Activated T-cell treated with anti-CD3 and anti-CD28 coated beads, Interleukin-2, amount 50 U/mL, for 4 hours (primary cell): ENCODE measurements around the gene CDRT4. TPM values are rescaled to one million over a fixed set of nuclear protein-coding genes. Genes with fewer than 3 reads are reported as not detected.
A peak's percentile ranks its signal among the peaks of the same experiment; 100 is the strongest.

Source experiments
- ATAC-seq, 2 donors: fragments of 200-7000 bp; cut with Tn5 transposase; one replicate each; pipeline ENCODE4 v1.10.0; 2021
- DNase-seq: peaks from one replicate; pipeline ENCODE4 v3.0.0-alpha.2; 2020
- H3K27me3 Mint-ChIP-seq: one replicate; pipeline ENCODE4 v1.8.0; 2021; ENCODE audit warnings: low read depth, mixed read lengths
- H3K36me3 Mint-ChIP-seq: one replicate; pipeline ENCODE4 v1.8.0; 2022; ENCODE audit warnings: mixed read lengths; ENCODE audit not compliant: insufficient read depth
- H3K4me1 Mint-ChIP-seq: one replicate; pipeline ENCODE4 v1.8.0; 2021; ENCODE audit warnings: low read depth, mixed read lengths
- H3K4me3 Mint-ChIP-seq: one replicate; pipeline ENCODE4 v1.8.0; 2021; ENCODE audit warnings: mild to moderate bottlenecking, moderate library complexity, mixed read lengths
- H3K9me3 Mint-ChIP-seq: one replicate; pipeline ENCODE4 v1.8.0; 2021; ENCODE audit warnings: mixed read lengths
- total RNA-seq, 3 donors: library from RNA; stranded (reverse); gene quantifications; one replicate each; pipeline ENCODE4 v1.2.1, GENCODE V29; 2021

CDRT4 gene
- total RNA-seq, 3 donors from 2014 or later: 0.54 to 1.1 (median 0.63) TPM

DNA sequence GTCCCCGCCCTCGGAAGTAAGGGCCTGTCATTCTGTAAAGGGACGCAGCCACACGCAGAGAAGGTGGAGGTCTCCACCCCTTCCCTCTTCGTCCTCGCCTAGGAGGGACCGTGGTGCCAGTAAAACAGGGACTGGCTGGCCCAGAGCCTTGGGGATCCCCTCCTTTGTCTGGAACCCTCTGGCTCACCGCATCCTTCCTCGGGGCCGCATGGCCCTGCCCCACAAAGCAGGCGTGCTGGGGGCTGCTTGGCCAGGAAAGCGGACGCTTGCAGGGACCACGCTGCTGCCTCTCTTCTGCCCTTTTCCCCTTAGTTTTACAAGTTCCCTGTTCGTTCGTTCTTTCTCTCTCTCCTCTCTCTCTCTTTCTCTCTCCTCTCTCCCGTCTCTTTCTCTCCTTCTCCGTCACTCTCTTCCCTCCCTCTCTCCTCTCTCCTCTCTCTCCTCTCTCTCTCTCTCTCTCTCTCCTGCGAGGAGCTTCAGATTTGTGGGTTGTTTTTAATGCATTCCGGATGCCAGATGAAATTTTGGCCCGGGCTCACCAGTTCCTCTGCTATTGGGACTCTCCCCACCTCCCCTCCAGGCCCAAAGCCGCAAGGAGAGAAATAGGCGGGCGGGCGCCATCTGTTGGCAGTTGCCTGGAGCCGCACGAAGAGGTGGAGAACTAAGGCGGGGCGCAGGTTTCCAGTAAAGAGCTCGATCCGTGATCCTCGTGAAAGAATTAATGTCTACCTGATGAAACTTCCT lies 35.1 kb upstream of the CDRT4 start:
- Mint-ChIP-seq H3K4me1 (peaks cover 6% of the 10 kb centered on the region), H3K36me3 (peaks cover 16% of the 10 kb centered on the region), H3K9me3 (no peaks in the 10 kb centered on the region), H3K4me3 (no peak overlapping the region), H3K27me3 (no peaks in the 10 kb centered on the region)
- DNase-seq (peak; percentile 45), ATAC-seq (peak; percentile 93 to 97)

DNA sequence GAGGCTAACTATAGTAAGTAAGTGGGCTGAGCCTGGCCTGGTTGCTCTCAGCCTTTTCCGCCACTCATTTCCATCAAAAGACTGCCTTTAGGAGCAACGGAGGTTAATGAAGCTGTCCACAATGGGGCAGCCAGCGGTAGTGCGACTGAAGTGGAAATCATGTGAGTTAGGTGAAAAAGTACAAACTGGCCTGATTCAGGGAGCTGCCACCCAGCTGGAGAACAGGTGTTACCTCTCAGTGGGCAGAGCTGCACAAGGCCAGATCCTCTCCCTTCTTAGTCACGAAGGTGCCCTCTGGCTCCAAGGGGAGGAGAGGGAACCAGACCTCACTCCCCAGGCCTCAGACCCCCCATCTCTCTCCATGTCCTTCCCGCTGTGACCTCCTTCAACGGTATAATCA lies 34.4 kb upstream of the CDRT4 start:
- H3K9me3 Mint-ChIP-seq: no peaks in the 10 kb centered on the region
- no peak overlapping the region for H3K4me3 Mint-ChIP-seq
- peaks cover 6% of the 10 kb centered on the region for H3K4me1 Mint-ChIP-seq
- ATAC-seq (no peak), DNase-seq (no peak)
- no peaks in the 10 kb centered on the region for H3K27me3 Mint-ChIP-seq
- peaks cover 20% of the 10 kb centered on the region for H3K36me3 Mint-ChIP-seq

DNA sequence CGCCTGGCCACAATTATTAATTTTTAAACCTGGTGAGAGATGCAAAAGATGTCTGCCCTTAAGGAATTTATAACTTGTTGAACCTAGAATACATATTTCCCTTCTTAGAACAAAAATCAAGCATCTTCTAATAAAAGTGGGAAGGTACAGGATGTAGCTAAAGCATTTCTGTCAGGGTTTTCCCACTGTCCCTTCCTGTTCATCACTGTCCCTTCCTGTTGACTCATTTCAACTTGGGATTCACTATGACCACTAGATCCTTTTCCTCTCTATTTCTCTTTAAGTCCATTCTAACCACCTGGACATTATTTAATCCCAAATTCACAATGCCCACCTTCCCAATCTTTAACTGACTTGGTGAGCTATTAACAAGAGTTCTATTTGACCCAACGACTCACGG lies 33.9 kb upstream of the CDRT4 start:
- no peak overlapping the region for H3K4me3 Mint-ChIP-seq
- DNase-seq (no peak), ATAC-seq (no peak)
- peaks cover 22% of the 10 kb centered on the region for H3K36me3 Mint-ChIP-seq
- H3K4me1 Mint-ChIP-seq: peaks cover 6% of the 10 kb centered on the region
- no peaks in the 10 kb centered on the region for H3K9me3 Mint-ChIP-seq
- no peaks in the 10 kb centered on the region for H3K27me3 Mint-ChIP-seq

DNA sequence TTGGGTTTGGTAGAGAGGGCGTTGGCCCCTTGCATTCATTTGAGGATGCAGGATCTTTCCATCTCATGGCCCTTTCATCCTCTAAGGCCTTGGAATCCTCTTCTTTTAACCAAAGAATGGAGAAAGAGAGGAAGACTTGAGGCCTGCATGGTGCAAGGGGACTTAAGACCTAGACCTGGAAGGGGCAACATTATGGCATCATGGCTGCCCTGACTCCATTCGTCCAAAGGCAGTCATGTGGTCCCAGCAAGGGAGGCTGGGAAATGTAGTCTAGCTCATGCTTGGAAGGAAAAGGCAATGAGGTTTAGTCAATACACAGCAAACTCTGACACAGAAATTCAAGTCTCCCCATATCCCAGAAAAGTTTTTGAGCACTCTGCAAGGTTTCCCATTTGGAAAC lies 30.7 kb upstream of the CDRT4 start:
- H3K36me3 Mint-ChIP-seq: peaks cover 30% of the 10 kb centered on the region
- ATAC-seq (no peak), DNase-seq (no peak)
- H3K27me3 Mint-ChIP-seq: no peaks in the 10 kb centered on the region
- H3K4me1 Mint-ChIP-seq: peaks cover 5% of the 10 kb centered on the region
- no peak overlapping the region for H3K4me3 Mint-ChIP-seq
- H3K9me3 Mint-ChIP-seq: no peaks in the 10 kb centered on the region

DNA sequence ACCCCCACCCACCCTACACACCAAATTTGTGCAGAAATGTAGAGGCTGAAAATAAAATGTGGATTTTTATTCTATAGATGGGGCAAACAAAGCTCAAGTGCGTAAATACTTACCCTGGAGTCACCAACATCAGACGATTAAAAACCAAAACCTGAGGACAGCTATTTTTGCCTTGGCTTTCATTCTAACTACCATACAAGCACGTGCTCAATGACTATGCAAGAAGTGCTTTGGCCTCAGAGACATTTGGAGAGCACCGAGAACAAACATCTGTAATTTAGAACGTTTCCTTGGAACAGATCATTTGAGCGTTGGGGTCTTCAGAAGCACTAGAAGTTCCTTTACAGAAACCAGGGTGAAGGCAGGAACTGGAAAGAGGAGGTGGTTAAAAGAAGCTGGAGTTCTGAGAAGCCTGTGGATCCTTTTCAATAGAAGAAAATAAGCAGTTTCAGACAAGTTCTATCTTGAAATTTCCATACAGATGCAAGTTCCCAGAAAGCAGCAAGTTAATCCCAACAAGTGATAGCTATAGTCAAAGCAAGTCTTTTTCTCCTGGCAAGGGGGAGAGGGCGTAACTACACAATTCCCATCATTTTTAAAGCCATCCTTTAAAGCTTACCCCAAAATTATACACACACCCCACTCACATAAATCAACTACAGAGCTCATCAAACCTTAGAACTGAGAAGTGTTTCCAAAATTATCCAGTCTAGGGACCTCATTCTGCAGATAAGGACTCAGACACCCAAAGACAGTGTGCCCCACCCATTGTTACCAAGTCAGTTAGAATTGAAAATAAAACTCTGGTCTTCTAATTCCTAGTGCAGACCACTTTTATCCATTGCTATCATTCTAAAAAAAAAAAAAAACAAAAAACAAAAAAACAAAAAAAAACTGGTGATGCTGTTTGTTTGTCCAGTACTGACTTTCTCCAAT lies 29.6 kb upstream of the CDRT4 start:
- H3K4me3 Mint-ChIP-seq: no peak overlapping the region
- ATAC-seq (no peak), DNase-seq (no peak)
- no peaks in the 10 kb centered on the region for H3K4me1 Mint-ChIP-seq
- no peaks in the 10 kb centered on the region for H3K27me3 Mint-ChIP-seq
- no peaks in the 10 kb centered on the region for H3K9me3 Mint-ChIP-seq
- peaks cover 30% of the 10 kb centered on the region for H3K36me3 Mint-ChIP-seq

DNA sequence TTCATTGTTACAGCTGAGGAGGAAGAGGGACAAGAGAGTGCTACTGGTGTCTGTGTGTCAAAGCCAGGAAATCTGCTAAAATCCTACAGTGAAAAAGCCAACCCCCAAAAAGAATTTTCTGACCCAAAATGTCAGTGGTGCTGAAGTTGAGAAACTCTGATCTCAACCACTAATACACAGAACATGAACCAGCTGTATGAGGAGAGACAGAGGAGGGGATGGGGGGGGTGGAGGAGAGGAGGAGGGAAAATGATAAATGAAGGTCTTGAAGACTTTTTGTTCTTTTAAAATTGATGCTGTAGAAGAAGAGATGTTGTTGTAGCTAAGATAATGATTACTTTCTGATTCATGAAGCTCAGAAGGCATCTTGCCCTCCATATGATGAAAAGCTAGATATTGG lies 27.4 kb upstream of the CDRT4 start:
- Mint-ChIP-seq H3K4me1 (no peaks in the 10 kb centered on the region), H3K4me3 (no peak overlapping the region), H3K27me3 (no peaks in the 10 kb centered on the region), H3K9me3 (no peaks in the 10 kb centered on the region), H3K36me3 (peaks cover 22% of the 10 kb centered on the region)
- DNase-seq: no peak
- ATAC-seq: no peak

DNA sequence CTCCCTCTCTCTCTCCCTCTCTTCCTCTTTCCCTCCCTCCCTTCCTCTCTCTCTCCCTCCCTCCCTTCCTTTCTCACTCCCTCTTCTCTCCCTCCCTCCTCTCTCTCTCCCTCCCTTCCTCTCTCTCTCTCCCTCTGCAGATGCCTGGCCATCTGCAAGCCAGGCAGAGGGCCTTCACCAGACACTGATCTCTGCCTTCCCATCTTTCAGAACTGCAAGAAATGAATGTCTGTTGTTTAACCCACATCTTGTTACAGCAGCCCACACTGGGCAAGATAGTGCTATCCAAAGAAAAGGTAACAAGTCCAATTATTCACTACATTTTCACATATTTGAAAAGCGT lies 26.2 kb upstream of the CDRT4 start:
- peaks cover 22% of the 10 kb centered on the region for H3K36me3 Mint-ChIP-seq
- H3K4me3 Mint-ChIP-seq: no peak overlapping the region
- H3K9me3 Mint-ChIP-seq: no peaks in the 10 kb centered on the region
- ATAC-seq (no peak), DNase-seq (no peak)
- H3K4me1 Mint-ChIP-seq: no peaks in the 10 kb centered on the region
- no peaks in the 10 kb centered on the region for H3K27me3 Mint-ChIP-seq

DNA sequence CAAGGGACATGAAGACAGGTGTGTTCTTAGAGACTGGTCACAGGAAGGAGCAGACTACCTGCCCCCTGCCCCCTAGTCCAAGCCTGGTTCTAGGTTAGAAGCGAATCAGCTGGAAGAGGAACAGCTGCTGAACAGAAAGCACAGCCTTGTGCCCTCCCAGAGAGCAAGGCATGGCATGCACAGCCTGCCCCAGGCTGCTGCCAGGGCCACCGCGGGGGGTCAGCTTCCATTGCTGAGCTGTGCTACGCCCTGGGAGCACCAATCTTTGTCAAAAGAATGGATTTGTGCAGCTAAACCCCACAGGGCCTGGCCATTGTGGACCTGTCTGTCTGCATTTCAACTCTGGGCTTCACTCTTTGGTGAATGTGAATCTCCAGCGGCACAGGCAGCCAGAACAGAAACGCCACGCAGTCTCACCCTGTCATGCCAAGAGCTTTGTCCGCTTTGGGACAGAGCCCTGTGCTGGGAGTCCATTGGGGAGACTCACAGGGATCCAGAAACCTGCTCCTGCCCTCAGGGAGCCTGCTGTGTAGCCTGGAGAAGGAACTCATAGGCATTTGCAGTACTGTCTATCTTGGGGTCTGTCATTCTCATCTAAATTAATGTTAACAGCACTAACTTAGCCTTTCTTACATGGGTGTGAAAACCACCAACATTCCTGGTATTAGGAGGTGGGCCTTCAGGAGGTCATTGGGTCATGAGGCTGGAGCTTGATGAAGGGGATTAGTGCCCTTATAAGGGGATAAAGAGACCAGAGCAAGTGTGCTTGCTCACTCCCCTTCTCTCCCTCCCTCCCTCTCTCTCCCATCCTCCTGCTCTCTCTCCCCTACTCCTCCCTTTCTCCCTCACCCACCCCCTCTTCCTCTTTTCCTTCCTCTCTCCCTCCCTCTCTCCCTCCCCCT lies 25.6 kb upstream of the CDRT4 start:
- no peaks in the 10 kb centered on the region for H3K9me3 Mint-ChIP-seq
- no peak overlapping the region for H3K4me3 Mint-ChIP-seq
- H3K36me3 Mint-ChIP-seq: peaks cover 24% of the 10 kb centered on the region
- DNase-seq (no peak), ATAC-seq (no peak)
- no peaks in the 10 kb centered on the region for H3K27me3 Mint-ChIP-seq
- H3K4me1 Mint-ChIP-seq: no peaks in the 10 kb centered on the region

DNA sequence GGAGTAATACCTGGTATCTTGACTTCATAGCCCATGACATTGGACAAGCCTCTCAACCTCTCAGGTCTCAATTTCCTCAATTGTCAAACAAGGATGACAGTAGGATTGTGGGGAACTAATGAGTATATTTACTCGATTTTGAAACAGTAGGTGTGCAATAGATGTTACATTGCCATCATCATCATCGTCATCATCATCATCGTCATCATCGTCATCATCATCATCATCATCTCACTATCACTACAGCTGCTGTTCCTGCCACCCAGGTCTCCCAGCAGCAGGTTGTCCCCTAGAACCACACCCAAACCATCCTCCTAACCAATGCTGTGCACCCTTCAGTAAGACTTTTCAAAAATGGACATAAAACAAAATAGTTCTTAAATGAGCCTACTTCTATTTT lies 24.8 kb upstream of the CDRT4 start:
- no peaks in the 10 kb centered on the region for H3K4me1 Mint-ChIP-seq
- no peaks in the 10 kb centered on the region for H3K9me3 Mint-ChIP-seq
- H3K27me3 Mint-ChIP-seq: no peaks in the 10 kb centered on the region
- DNase-seq (no peak), ATAC-seq (no peak)
- H3K4me3 Mint-ChIP-seq: no peak overlapping the region
- peaks cover 27% of the 10 kb centered on the region for H3K36me3 Mint-ChIP-seq

DNA sequence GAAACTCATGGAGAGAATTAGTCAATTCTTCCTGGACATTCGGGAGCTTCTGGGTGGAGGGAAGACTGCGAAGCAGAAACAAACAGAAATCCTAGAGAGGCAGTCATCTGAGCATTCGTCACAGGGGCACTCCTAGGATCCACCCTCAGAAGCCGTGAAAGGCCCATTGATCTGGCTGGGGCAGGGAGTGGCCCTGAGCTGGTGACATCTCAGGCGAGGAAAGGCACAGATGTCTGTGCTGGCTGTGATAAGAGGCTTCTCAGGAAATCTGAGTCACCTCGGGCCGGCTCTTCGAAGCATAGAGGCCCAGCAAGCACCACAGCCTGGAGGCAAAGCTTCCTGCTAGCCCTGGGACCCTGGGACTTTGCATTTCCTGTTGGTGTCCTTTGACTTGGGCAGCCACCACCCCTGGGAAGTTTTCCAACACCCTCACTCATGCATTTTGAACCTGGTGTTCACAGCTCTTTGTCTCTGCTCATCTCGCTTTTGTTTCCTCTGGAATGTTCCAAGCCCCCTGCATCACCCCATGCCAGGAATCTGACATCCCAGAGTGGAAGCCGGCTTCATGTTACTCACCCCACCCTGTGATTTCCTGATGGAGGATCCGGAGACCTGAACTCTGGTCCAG lies 23.3 kb upstream of the CDRT4 start:
- DNase-seq (no peak), ATAC-seq (peak; percentile 21 to 62)
- Mint-ChIP-seq H3K27me3 (no peaks in the 10 kb centered on the region), H3K4me1 (no peaks in the 10 kb centered on the region), H3K9me3 (no peaks in the 10 kb centered on the region), H3K36me3 (peaks cover 20% of the 10 kb centered on the region), H3K4me3 (no peak overlapping the region)

DNA sequence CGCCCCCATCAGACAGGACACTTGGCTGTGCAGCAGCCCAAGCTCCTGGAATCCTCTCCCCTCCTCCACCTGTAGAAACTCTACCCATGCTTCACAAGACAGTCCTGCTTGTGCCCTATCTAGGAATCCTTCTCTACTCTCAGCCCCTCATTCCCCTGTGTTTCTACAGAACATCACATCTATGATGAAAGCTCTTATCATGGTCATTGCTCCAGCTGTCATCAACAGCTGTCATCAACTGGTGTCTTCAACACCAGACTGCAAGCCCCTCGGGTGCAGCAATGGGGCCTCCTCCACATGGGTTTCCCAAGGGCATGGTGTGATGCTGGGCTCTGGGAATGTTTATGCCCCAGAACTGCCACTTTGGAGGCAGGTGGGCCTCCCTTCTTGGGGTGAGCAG lies 21.1 kb upstream of the CDRT4 start:
- ATAC-seq: no peak
- H3K27me3 Mint-ChIP-seq: no peaks in the 10 kb centered on the region
- peaks cover 11% of the 10 kb centered on the region for H3K36me3 Mint-ChIP-seq

DNA sequence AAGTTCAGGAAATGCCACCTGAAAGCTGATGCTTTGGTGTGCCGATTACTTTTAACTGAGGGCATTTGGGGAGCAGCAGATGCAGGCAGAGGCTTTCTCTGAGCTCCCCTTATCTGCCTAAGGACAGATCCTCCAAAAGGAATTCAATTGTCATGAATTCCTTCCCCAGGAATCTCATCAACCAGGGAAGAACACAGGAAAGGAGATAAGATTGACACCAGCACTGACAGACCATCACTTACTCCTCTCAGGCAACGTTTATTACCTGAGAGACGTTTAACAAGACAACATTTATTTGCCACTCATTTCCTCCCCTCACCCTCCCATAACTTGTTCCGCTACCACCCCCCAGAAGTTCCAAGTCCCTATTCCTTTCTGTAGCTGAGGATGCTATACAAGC lies 17.6 kb upstream of the CDRT4 start:
- H3K4me3 Mint-ChIP-seq: no peak overlapping the region
- H3K9me3 Mint-ChIP-seq: no peaks in the 10 kb centered on the region
- H3K27me3 Mint-ChIP-seq: no peaks in the 10 kb centered on the region
- H3K36me3 Mint-ChIP-seq: peaks cover 8% of the 10 kb centered on the region
- H3K4me1 Mint-ChIP-seq: no peaks in the 10 kb centered on the region
- ATAC-seq (no peak), DNase-seq (no peak)

More for the DNA sequence above, 21.1 kb upstream of the CDRT4 start:
- H3K4me3 Mint-ChIP-seq: no peak overlapping the region
- no peak for DNase-seq
- H3K4me1 Mint-ChIP-seq: no peaks in the 10 kb centered on the region
- H3K9me3 Mint-ChIP-seq: no peaks in the 10 kb centered on the region

DNA sequence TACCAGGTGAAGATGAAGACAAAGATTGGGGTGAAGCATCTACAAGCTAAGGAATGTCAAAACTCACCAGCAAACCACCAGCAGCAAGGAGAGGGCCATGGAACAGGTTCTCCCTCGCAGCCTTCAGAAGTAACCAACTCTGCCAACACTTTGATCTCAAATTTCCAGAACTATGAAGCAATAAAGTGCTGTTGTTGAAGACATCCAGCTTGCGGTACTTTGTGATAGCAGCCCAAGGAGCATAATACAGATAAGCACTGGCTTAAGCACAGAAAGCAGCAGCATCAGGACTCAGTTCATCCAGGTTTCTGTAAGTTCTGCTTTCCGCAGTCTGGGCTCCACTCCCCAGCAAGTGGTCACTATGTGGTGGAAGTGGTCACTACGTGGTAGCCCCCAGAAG lies 16.0 kb upstream of the CDRT4 start:
- Mint-ChIP-seq H3K4me1 (no peaks in the 10 kb centered on the region), H3K4me3 (no peak overlapping the region), H3K27me3 (no peaks in the 10 kb centered on the region), H3K9me3 (no peaks in the 10 kb centered on the region), H3K36me3 (peaks cover 8% of the 10 kb centered on the region)
- DNase-seq (no peak), ATAC-seq (no peak)

DNA sequence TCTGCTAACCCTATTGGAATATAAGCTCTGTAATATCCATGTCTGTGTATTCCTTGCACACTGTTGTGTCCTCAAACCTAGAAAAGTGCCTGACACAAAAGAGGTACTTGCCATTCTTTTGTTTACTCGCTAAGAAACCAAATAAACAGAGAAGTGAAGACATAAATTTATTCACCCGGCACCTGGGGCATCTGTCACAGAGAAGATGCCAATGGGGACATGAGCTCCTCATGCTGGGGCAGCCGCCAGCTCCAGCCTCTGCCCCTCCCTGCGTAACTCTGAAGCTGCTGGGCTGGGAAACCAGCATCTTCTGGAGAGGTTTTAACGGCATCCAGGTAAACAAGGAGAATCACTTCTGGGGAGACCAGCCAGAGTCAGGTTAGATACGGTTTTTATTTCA lies 15.1 kb upstream of the CDRT4 start:
- H3K36me3 Mint-ChIP-seq: peaks cover 5% of the 10 kb centered on the region
- H3K9me3 Mint-ChIP-seq: no peaks in the 10 kb centered on the region
- H3K4me3 Mint-ChIP-seq: no peak overlapping the region
- ATAC-seq (no peak), DNase-seq (no peak)
- H3K4me1 Mint-ChIP-seq: no peaks in the 10 kb centered on the region
- H3K27me3 Mint-ChIP-seq: no peaks in the 10 kb centered on the region
